ENCODE data around the gene DENND2A. TPM values are rescaled to one million over a fixed set of nuclear protein-coding genes. Genes with fewer than 3 reads are reported as not detected.

DENND2A gene
- total RNA-seq, 2 experiments from 2014 or later = not detected

- H3K4me3 Mint-ChIP-seq = no peak overlapping the region
- DNase-seq = no peak
- TF ChIP-seq, protein P1, sequence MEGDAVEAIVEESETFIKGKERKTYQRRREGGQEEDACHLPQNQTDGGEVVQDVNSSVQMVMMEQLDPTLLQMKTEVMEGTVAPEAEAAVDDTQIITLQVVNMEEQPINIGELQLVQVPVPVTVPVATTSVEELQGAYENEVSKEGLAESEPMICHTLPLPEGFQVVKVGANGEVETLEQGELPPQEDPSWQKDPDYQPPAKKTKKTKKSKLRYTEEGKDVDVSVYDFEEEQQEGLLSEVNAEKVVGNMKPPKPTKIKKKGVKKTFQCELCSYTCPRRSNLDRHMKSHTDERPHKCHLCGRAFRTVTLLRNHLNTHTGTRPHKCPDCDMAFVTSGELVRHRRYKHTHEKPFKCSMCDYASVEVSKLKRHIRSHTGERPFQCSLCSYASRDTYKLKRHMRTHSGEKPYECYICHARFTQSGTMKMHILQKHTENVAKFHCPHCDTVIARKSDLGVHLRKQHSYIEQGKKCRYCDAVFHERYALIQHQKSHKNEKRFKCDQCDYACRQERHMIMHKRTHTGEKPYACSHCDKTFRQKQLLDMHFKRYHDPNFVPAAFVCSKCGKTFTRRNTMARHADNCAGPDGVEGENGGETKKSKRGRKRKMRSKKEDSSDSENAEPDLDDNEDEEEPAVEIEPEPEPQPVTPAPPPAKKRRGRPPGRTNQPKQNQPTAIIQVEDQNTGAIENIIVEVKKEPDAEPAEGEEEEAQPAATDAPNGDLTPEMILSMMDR (IDR thresholded peaks at IDR 0.05) = no peak
- peaks cover 28% of the 10 kb centered on the region for H3K36me3 Mint-ChIP-seq (ENCODE audit: low read depth)
- H3K27ac Mint-ChIP-seq = no peak overlapping the region
- POLR2A ChIA-PET = interaction anchor here (1.3 kb wide), 1 partner anchor 10 kb away, joined by 3 read pairs; no protein-coding TSS in a partner anchor
- intact Hi-C loops (cut with micrococcal nuclease) = no loop called here
- no peaks in the 10 kb centered on the region for H3K9me3 Mint-ChIP-seq
- no peak for ATAC-seq
- H3K27me3 Mint-ChIP-seq = no peaks in the 10 kb centered on the region
- no peaks in the 10 kb centered on the region for H3K4me1 Mint-ChIP-seq (ENCODE audit: low read depth)
- CTCF ChIA-PET = interaction anchor here (0.9 to 1.3 kb wide), 3 partner anchors 9 to 298 kb away, joined by 4 read pairs; no protein-coding TSS in a partner anchor
Measured at GRCh38 chr7:140685407-140686087, 44.9 kb upstream of the DENND2A start.

GRCh38 chr7:140684066-140684950 is 43.7 kb upstream of the DENND2A start:
- no peak for ATAC-seq
- no peak for DNase-seq
- no peak overlapping the region for H3K27ac Mint-ChIP-seq
- ChIA-PET CTCF (no interaction called here), POLR2A (interaction anchor here (1.2 kb wide), 1 partner anchor 10 kb away, joined by 3 read pairs; no protein-coding TSS in a partner anchor)
- H3K27me3 Mint-ChIP-seq = no peaks in the 10 kb centered on the region
- TF ChIP-seq, protein P1 (IDR thresholded peaks at IDR 0.05) = no peak
- intact Hi-C loops (cut with micrococcal nuclease) = no loop called here
- H3K36me3 Mint-ChIP-seq (ENCODE audit: low read depth) = peaks cover 32% of the 10 kb centered on the region
- no peaks in the 10 kb centered on the region for H3K4me1 Mint-ChIP-seq (ENCODE audit: low read depth)
- H3K9me3 Mint-ChIP-seq = no peaks in the 10 kb centered on the region
- no peak overlapping the region for H3K4me3 Mint-ChIP-seq

DNA sequence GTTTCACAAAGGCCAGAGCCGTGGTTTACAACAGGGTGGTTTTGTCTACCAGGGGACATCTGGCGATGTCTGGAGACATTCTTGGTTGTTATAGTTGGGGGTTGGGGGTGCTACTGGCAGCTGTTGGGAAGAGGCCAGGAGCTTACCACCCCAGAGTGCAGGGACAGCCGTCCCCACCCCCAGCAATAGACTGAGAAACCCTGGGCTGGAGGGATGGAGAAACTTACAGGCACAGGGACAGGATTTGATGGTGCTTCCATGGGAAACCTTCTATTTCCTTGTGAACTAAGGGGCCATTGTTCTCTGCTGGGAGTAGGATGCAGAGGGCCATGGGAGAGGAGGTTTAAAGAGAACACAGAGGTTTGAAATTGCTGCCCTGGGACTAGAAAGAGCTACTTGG is 43.0 kb upstream of the DENND2A start:
- Mint-ChIP-seq H3K4me3 (no peak overlapping the region), H3K36me3 (ENCODE audit: low read depth) (peaks cover 37% of the 10 kb centered on the region), H3K4me1 (ENCODE audit: low read depth) (no peaks in the 10 kb centered on the region), H3K27ac (no peak overlapping the region), H3K9me3 (no peaks in the 10 kb centered on the region), H3K27me3 (no peaks in the 10 kb centered on the region)
- no peak for ATAC-seq
- ChIA-PET CTCF (interaction anchor here (1.0 kb wide), 1 partner anchor 9 kb away, joined by 3 read pairs; no protein-coding TSS in a partner anchor), POLR2A (interaction anchor here (1.2 kb wide), 1 partner anchor 10 kb away, joined by 3 read pairs; no protein-coding TSS in a partner anchor)
- TF ChIP-seq, protein P1 (IDR thresholded peaks at IDR 0.05) = no peak
- no peak for DNase-seq
- intact Hi-C loops (cut with micrococcal nuclease) = no loop called here

DNA sequence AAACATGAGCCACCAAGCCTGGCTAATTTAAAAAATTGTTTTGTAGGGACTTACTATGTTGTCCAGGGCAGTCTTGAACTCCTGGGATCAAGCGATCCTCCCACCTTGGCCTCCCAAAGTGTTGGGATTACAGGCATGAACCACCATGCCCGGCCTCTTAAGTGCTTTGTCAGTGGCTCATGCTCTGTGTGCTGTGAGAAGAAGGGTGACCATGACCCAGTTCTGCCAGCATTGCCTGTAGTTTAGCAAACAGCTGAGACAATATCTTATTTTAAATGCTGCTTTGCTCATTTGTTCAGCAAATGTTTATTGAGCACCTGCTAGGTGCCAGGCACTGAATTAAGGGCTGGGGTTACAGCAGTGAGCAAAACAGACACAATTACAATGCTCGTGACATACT is 41.2 kb upstream of the DENND2A start:
- Mint-ChIP-seq H3K9me3 (no peaks in the 10 kb centered on the region), H3K4me3 (no peak overlapping the region), H3K27me3 (no peaks in the 10 kb centered on the region), H3K36me3 (ENCODE audit: low read depth) (peaks cover 43% of the 10 kb centered on the region), H3K27ac (no peak overlapping the region), H3K4me1 (ENCODE audit: low read depth) (peaks cover 3% of the 10 kb centered on the region)
- no peak for ATAC-seq
- POLR2A ChIA-PET = no interaction called here
- intact Hi-C loops (cut with micrococcal nuclease) = no loop called here
- CTCF ChIA-PET = interaction anchor here (2.0 kb wide), 1 partner anchor 29 kb away, joined by 6 read pairs; no protein-coding TSS in a partner anchor
- TF ChIP-seq, protein P1 (IDR thresholded peaks at IDR 0.05) = no peak
- no peak for DNase-seq

Data from activated CD8-positive, alpha-beta T cell treated with anti-CD3 and anti-CD28 coated beads for 36 hours (primary cell).